Measurements from ENCODE around the gene PDCD10. TPM values are rescaled to one million over a fixed set of nuclear protein-coding genes. Genes with fewer than 3 reads are reported as not detected.
A peak's percentile ranks its signal among the peaks of the same experiment; 100 is the strongest.

Gene PDCD10
- total RNA-seq, 1 donor from 2014 or later, result 76.1 TPM

- DNase-seq, result peak; percentile 87
- no peak overlapping the region for H3K27ac Mint-ChIP-seq
- H3K9me3 Mint-ChIP-seq, result no peaks in the 10 kb centered on the region
- peaks cover 7% of the 10 kb centered on the region for H3K4me1 Mint-ChIP-seq
- H3K27me3 Mint-ChIP-seq, result no peaks in the 10 kb centered on the region
- H3K4me3 Mint-ChIP-seq, result no peak overlapping the region
- H3K36me3 Mint-ChIP-seq (ENCODE audit: low read depth), result peaks cover 22% of the 10 kb centered on the region
- intact Hi-C loops (cut with micrococcal nuclease), result loop anchor here (2.0 kb wide), 1 partner anchor 304 kb away; the partner anchor contains the start of gene ZBBX
Observed at GRCh38 chr3:167684388-167684993, 50.2 kb downstream of the PDCD10 start.

- no peaks in the 10 kb centered on the region for H3K27me3 Mint-ChIP-seq
- no peaks in the 10 kb centered on the region for H3K4me1 Mint-ChIP-seq
- no peak overlapping the region for H3K27ac Mint-ChIP-seq
- intact Hi-C loops (cut with micrococcal nuclease), result no loop called here
- no peak overlapping the region for H3K4me3 Mint-ChIP-seq
- peaks cover 10% of the 10 kb centered on the region for H3K9me3 Mint-ChIP-seq
- H3K36me3 Mint-ChIP-seq (ENCODE audit: low read depth), result peaks cover 49% of the 10 kb centered on the region
- DNase-seq, result no peak
Observed at GRCh38 chr3:167679526-167679925, 55.2 kb downstream of the PDCD10 start.

DNA sequence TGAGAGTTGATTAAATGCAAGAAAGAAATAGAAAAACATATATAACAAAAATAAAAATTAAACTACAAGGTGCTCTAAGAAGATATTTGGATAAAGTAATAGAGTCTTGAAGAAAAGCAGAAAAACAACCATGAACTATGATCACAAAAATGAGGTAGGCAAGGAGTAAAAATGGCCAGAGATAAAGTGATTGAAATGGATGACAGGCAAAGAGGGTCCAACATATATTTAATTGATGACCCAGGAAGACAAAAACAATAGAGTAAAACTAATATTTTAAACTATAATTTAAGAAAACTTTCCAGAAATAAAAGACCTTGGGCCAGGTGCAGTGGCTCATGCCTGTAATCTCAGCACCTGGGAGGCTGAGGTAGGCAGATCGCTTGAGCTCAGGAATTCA, 58.8 kb downstream of the PDCD10 start:
- H3K4me1 Mint-ChIP-seq, result no peaks in the 10 kb centered on the region
- H3K36me3 Mint-ChIP-seq (ENCODE audit: low read depth), result peaks cover 56% of the 10 kb centered on the region
- intact Hi-C loops (cut with micrococcal nuclease), result no loop called here
- no peak overlapping the region for H3K27ac Mint-ChIP-seq
- no peak overlapping the region for H3K4me3 Mint-ChIP-seq
- peaks cover 13% of the 10 kb centered on the region for H3K9me3 Mint-ChIP-seq
- H3K27me3 Mint-ChIP-seq, result no peaks in the 10 kb centered on the region
- DNase-seq, result no peak

DNA sequence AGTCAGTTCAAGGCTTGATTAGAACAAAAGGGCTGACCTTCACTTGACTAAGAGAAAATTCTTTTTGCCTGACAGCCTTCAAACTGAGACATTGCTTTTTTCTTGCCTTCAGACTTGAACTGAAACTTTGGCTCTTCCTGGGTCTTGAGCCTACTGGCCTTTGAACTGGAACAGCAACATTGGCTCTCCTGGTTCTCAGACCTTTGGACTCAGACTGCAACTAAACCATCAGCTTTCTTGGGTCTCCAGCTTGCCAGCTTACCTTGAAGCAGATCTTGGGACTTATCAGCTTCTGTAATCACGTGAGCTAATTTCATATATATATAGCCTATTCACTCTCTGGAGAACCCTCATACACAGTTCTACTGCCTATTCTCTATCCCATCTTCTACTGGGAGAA, 61.5 kb downstream of the PDCD10 start:
- H3K4me1 Mint-ChIP-seq, result no peaks in the 10 kb centered on the region
- H3K27me3 Mint-ChIP-seq, result no peaks in the 10 kb centered on the region
- H3K9me3 Mint-ChIP-seq, result peaks cover 13% of the 10 kb centered on the region
- no peak overlapping the region for H3K4me3 Mint-ChIP-seq
- DNase-seq, result no peak
- H3K36me3 Mint-ChIP-seq (ENCODE audit: low read depth), result peaks cover 53% of the 10 kb centered on the region
- H3K27ac Mint-ChIP-seq, result no peak overlapping the region
- intact Hi-C loops (cut with micrococcal nuclease), result no loop called here

- Mint-ChIP-seq H3K4me3 (no peak overlapping the region), H3K27ac (no peak overlapping the region), H3K9me3 (peaks cover 13% of the 10 kb centered on the region), H3K27me3 (no peaks in the 10 kb centered on the region), H3K36me3 (ENCODE audit: low read depth) (peaks cover 44% of the 10 kb centered on the region), H3K4me1 (no peaks in the 10 kb centered on the region)
- no peak for DNase-seq
- intact Hi-C loops (cut with micrococcal nuclease), result no loop called here
Observed at GRCh38 chr3:167671878-167672427, 62.7 kb downstream of the PDCD10 start.

- intact Hi-C loops (cut with micrococcal nuclease), result no loop called here
- H3K9me3 Mint-ChIP-seq, result peaks cover 4% of the 10 kb centered on the region
- H3K4me3 Mint-ChIP-seq, result no peak overlapping the region
- DNase-seq, result no peak
- peaks cover 22% of the 10 kb centered on the region for H3K36me3 Mint-ChIP-seq (ENCODE audit: low read depth)
- H3K27me3 Mint-ChIP-seq, result no peaks in the 10 kb centered on the region
- H3K4me1 Mint-ChIP-seq, result no peaks in the 10 kb centered on the region
- H3K27ac Mint-ChIP-seq, result no peak overlapping the region
Observed at GRCh38 chr3:167669699-167670098, 65.0 kb downstream of the PDCD10 start.

- H3K9me3 Mint-ChIP-seq, result no peaks in the 10 kb centered on the region
- H3K27me3 Mint-ChIP-seq, result no peaks in the 10 kb centered on the region
- peaks cover 12% of the 10 kb centered on the region for H3K36me3 Mint-ChIP-seq (ENCODE audit: low read depth)
- H3K4me1 Mint-ChIP-seq, result no peaks in the 10 kb centered on the region
- intact Hi-C loops (cut with micrococcal nuclease), result no loop called here
- DNase-seq, result no peak
- no peak overlapping the region for H3K4me3 Mint-ChIP-seq
- no peak overlapping the region for H3K27ac Mint-ChIP-seq
Observed at GRCh38 chr3:167668651-167669050, 66.0 kb downstream of the PDCD10 start.

GRCh38 chr3:167666563-167666962, 68.1 kb downstream of the PDCD10 start:
- Mint-ChIP-seq H3K27me3 (no peaks in the 10 kb centered on the region), H3K4me3 (no peak overlapping the region), H3K9me3 (no peaks in the 10 kb centered on the region), H3K27ac (no peak overlapping the region), H3K36me3 (ENCODE audit: low read depth) (peaks cover 2% of the 10 kb centered on the region), H3K4me1 (no peaks in the 10 kb centered on the region)
- no peak for DNase-seq
- intact Hi-C loops (cut with micrococcal nuclease), result no loop called here

DNA sequence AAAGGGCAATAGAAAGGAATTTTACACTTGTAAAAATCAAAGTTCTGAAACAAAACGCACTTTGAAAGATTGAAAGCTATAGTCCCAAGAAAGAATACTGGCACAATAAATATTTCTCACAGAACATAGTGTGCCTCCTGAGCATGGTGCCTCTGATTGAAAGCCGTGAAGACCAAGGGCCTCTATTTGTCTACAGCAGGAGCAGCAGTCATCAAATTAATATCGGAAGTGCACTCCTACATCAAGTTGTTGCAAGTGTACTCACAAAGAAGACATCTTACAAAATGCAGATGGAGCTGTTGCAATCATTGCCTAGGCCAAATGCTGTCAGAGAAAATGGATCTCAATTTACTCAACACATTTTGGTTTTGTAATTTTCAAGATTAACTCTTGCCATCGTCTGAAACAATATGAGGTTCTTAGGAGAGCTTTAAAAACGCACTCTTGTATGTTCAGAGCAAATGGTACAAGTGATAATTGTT, 71.7 kb downstream of the PDCD10 start:
- intact Hi-C loops (cut with micrococcal nuclease), result no loop called here
- no peaks in the 10 kb centered on the region for H3K36me3 Mint-ChIP-seq (ENCODE audit: low read depth)
- no peaks in the 10 kb centered on the region for H3K9me3 Mint-ChIP-seq
- no peak for DNase-seq
- H3K4me3 Mint-ChIP-seq, result no peak overlapping the region
- H3K27me3 Mint-ChIP-seq, result no peaks in the 10 kb centered on the region
- H3K4me1 Mint-ChIP-seq, result no peaks in the 10 kb centered on the region
- H3K27ac Mint-ChIP-seq, result no peak overlapping the region

DNA sequence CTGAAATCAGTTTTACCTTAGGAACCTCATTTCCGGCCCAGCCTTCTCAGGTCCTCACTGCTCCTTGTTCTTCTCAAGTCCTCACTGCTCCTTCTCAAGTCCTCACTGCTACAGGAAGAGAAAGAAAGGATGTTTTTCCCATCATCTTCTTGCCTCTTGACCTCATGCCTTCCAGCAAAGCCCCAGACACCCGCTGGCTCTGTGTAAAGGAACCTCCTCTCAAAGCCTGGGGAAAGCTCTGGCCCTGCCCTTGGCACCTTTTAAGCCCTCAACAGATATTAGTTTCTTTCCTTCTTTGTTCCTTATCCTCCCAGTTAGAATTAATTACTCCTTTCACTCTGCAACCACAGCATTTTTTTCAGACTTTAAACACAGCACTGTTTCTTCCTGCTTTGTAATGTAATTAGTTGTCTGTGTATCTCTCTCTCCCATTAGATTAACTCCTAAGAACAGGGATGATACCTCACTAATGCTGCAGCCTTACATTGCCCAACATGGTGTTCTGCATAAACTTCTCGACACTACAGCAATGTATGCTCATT, 76.9 kb downstream of the PDCD10 start:
- no peak overlapping the region for H3K27ac Mint-ChIP-seq
- peaks cover 3% of the 10 kb centered on the region for H3K4me1 Mint-ChIP-seq
- H3K4me3 Mint-ChIP-seq, result no peak overlapping the region
- no peaks in the 10 kb centered on the region for H3K27me3 Mint-ChIP-seq
- H3K36me3 Mint-ChIP-seq (ENCODE audit: low read depth), result no peaks in the 10 kb centered on the region
- intact Hi-C loops (cut with micrococcal nuclease), result no loop called here
- no peaks in the 10 kb centered on the region for H3K9me3 Mint-ChIP-seq
- DNase-seq, result no peak

DNA sequence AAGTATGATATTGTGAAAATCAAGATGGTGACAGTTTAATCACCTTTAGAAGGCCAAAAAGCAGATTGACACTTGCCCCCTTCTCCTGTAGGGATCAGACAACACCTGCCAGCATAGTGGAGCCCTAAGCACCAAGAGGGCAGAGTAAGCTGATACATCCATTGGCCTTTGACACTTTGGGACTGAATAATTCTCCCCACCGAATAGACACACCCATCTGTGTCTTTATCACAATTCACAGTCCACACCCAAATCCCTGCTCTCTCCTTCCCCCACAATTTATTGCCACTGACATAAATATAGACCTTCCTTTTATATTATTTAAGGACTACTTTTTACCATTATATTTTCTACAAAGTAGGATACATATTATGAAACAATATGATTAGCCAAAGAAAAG, 77.9 kb downstream of the PDCD10 start:
- intact Hi-C loops (cut with micrococcal nuclease), result no loop called here
- no peak for DNase-seq
- Mint-ChIP-seq H3K4me1 (peaks cover 3% of the 10 kb centered on the region), H3K27ac (no peak overlapping the region), H3K27me3 (no peaks in the 10 kb centered on the region), H3K9me3 (no peaks in the 10 kb centered on the region), H3K36me3 (ENCODE audit: low read depth) (no peaks in the 10 kb centered on the region), H3K4me3 (no peak overlapping the region)

DNA sequence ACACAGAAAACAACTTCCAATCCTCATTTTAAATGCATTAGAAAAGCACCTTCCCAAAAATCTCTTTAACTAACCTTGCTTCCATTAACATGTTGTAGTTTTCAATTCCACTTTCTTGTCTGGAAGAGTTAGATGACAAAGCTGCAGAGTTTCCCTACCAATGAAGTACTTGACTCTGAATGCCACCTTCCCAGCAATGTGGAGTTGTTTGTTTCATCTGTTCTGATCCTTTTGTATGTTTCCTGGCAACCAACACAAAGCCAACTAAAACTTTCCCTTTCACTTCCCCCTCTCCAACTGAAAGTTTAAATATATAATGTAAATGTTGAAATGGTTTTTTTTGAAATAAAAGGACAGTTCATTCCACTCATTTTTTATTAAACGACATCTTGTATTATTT, 80.9 kb downstream of the PDCD10 start, which contains the start of gene WDR49:
Gene WDR49 (minus strand): TSS at position 183 of the 400 bp plus-strand sequence. CDS start 517 bp downstream, outside the sequence.
- peaks cover 5% of the 10 kb centered on the region for H3K4me1 Mint-ChIP-seq
- no peaks in the 10 kb centered on the region for H3K27me3 Mint-ChIP-seq
- H3K9me3 Mint-ChIP-seq, result no peaks in the 10 kb centered on the region
- H3K36me3 Mint-ChIP-seq (ENCODE audit: low read depth), result no peaks in the 10 kb centered on the region
- no peak within 1 kb of the TSS for H3K4me3 Mint-ChIP-seq
- intact Hi-C loops (cut with micrococcal nuclease), result no loop called here
- H3K27ac Mint-ChIP-seq, result no peak within 1 kb of the TSS
- no peak for DNase-seq

DNA sequence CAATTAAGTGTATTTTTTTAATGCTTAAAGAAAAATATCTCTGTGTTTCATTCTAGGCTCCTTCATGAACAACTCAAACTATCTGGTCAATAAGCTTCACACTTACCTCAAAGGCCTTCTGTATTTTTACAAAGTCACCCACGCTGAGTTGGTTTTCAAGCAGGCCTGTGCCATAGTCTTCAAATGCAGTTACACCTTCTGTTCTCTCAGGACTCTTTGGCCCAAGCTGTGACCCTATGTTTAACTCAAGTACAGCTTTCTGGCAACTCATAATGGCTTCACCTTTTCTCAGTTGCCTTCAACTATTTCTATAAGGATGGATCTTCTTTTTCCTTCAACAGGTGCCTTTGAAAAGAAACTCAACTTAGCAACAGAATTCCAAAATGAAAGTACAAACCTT, 81.5 kb downstream of the PDCD10 start:
- Mint-ChIP-seq H3K27me3 (no peaks in the 10 kb centered on the region), H3K36me3 (ENCODE audit: low read depth) (no peaks in the 10 kb centered on the region), H3K27ac (no peak overlapping the region), H3K4me1 (peaks cover 5% of the 10 kb centered on the region), H3K4me3 (no peak overlapping the region), H3K9me3 (no peaks in the 10 kb centered on the region)
- intact Hi-C loops (cut with micrococcal nuclease), result no loop called here
- DNase-seq, result no peak

DNA sequence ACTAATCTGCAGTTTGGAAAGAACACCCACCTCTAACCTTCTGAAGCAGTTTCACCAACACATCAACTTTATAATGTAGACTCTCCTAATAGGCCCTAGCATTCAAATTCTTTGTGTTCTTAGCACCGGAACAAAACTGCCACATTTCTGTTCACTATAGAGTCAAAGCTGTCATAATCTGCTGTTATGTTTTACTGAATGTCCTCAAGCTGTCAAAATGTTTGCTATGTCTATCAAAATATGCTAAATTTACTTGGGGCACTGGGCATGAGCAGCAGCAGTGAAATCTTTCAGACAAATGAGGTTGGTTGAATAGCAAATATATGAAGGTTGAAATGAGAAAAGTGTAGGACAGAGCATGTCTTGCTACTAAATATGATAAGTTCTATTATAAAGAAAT, 82.9 kb downstream of the PDCD10 start:
- no peak overlapping the region for H3K27ac Mint-ChIP-seq
- intact Hi-C loops (cut with micrococcal nuclease), result no loop called here
- no peaks in the 10 kb centered on the region for H3K27me3 Mint-ChIP-seq
- H3K36me3 Mint-ChIP-seq (ENCODE audit: low read depth), result no peaks in the 10 kb centered on the region
- H3K9me3 Mint-ChIP-seq, result no peaks in the 10 kb centered on the region
- H3K4me3 Mint-ChIP-seq, result no peak overlapping the region
- no peak for DNase-seq
- peaks cover 5% of the 10 kb centered on the region for H3K4me1 Mint-ChIP-seq

Data from activated CD4-positive, alpha-beta T cell treated with anti-CD3 and anti-CD28 coated beads, Interleukin-2, amount 10 ng/mL, durations not matched to agents 24 days and 14 days (primary cell).